ENCODE results near the gene TCP11.
A peak's percentile ranks its signal among the peaks of the same experiment; 100 is the strongest.

The TCP11 gene

DNA sequence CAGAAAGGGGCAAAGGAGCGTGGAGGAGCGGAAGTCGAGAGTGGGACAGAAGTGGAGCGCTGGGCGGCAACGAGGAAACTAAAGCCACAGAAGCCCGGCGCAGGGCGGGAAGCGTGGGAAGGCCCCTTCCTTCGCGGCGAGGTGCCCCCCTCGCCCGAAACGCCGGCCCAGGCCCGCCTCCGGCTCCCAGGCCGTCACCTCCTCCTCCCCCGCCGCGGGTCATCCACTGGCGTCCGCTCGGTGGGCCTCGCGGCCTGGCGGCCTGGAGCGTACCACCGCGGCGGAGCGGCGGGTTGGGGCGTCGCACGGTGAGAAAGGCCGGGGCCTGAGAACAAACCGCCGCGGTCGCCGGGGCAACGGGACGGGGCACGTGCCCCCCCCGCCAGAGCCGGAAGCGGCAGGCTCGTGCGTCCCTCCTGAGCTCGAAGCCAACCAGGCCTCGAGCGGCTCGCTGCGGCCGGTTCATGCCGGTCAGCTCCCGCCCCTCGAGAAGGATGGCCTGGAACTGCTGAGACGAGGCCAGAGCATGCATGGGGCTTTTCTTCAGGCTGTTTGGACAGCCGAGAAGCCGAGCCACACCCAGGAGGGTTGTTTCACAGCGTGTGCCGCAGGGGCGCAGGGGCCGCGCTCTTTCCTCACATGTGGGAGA is at the start of gene TCP11:
TSS of gene TCP11 (minus strand) at position 333 of the 649 bp plus-strand sequence. CDS start 469 bp downstream, outside the sequence.
- DNase-seq (ENCODE audit: low spot score) = no peak

DNA sequence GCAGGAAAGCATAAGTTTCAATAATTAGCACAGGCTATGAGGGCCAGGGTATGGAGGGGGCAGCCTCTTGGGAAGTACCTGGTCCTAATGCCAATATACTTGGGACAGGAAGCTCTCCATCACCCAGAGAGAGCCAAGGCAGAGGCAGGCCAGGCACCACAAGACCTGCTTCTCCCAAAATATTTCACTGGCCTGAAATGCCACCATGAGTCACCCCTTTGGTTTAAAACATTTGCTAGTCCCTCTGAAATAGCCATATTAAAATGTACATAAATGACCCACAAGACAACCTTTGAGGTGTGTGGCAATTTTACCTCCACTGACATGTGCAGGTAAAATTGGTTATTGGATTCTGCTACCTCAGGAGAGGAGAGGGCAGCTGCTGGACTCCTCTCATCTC is 49.2 kb upstream of the TCP11 start:
- DNase-seq (ENCODE audit: low spot score) = no peak

GRCh38 chr6:35188886-35189285 is 47.7 kb upstream of the TCP11 start:
- no peak for DNase-seq (ENCODE audit: low spot score)

GRCh38 chr6:35186571-35186970 is 45.4 kb upstream of the TCP11 start:
- no peak for DNase-seq (ENCODE audit: low spot score)

GRCh38 chr6:35185971-35186370 is 44.8 kb upstream of the TCP11 start:
- DNase-seq (ENCODE audit: low spot score) = no peak

- peak; percentile 73 for DNase-seq (ENCODE audit: low spot score)
Observed at GRCh38 chr6:35185302-35185681, 44.2 kb upstream of the TCP11 start.

DNA sequence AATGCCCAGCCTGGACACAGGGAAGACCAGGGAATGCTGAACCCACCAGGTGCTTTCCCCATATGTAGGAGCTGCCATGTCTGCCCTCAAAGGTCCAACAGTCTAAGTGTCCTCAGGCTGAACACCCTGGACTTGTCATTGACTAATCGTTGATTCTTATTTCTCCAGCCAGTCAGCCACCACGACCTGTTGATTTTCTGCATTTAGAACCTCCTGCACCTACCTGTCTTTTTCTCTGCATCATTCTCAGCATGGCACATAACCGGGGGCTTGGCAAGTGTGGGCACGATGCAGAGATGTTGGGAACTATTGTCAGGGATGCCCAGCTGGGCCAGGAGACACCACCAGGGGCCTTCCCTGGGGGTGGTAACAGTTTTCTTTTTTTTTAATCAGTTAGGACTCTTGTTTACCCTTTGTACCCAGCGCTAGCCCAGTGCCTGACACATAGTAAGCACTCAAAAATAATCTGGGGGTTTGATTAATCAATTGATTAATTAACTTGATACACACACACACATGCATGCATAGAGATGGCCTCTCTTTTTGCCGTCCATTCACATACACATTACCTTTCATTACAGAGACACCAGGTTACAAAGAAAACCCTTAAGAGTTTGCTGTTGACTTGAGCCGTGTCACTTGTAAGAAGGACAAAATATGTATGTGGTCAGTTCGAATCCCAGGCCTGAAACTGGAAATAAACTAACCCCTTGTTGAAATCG is 43.6 kb upstream of the TCP11 start:
- no peak for DNase-seq (ENCODE audit: low spot score)

DNA sequence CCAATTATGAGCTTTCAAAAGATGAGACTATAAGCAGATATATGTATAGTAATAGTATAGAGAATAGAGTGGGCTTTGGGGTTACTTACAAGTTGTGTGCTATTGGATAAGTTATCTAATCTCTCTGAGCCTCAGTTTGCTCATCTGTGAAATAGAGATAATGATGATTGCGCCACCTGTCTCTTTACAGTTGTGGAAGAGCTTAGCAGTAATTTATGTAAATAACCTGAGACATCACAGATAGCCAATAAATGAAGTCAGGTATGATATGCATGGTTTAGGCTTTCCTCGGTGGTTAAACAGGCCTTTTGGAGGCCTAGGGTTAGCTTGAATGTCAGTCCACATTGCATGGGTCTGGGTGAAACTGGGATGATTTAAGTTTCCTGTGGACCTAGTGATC is 42.8 kb upstream of the TCP11 start:
- DNase-seq (ENCODE audit: low spot score) = no peak

GRCh38 chr6:35183281-35183680 is 42.1 kb upstream of the TCP11 start:
- DNase-seq (ENCODE audit: low spot score) = no peak

DNA sequence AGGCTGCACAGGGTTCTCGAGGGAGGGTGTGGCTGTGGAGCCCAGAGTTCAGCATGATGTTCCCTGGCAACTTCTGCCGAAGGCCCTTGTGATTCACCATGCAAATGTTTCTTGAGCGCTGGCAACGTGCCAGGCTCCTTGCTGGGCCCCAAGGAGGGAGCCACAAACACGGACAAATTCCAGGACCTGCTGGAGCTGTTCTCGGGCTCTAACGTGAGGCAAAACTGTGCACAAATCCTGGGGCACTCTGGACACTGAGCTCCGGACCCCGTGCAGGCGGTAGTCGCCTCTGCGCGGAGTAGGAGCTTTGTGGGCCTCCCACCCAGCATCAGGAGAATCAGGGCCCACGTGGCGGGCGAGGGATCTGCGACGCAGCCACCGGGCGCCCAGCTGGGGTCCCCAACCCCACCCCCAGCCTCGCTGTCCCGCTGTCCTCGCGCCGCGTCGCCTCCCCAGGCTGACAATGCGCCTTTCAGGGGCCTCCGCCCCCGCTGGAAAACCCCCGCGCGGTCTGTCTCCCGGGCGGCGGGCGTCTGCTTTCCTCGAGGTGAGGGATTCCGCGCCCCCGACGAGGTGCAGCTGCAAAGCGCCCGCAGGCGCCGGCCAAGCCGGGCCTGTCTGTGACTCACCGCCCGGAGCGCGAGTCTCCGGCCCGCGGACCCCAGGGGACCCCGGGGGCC is 40.9 kb upstream of the TCP11 start:
- no peak for DNase-seq (ENCODE audit: low spot score)

GRCh38 chr6:35181308-35181932 is 40.3 kb upstream of the TCP11 start:
- DNase-seq (ENCODE audit: low spot score) = no peak

GRCh38 chr6:35179901-35180535 is 38.9 kb upstream of the TCP11 start:
- DNase-seq (ENCODE audit: low spot score) = no peak

DNA sequence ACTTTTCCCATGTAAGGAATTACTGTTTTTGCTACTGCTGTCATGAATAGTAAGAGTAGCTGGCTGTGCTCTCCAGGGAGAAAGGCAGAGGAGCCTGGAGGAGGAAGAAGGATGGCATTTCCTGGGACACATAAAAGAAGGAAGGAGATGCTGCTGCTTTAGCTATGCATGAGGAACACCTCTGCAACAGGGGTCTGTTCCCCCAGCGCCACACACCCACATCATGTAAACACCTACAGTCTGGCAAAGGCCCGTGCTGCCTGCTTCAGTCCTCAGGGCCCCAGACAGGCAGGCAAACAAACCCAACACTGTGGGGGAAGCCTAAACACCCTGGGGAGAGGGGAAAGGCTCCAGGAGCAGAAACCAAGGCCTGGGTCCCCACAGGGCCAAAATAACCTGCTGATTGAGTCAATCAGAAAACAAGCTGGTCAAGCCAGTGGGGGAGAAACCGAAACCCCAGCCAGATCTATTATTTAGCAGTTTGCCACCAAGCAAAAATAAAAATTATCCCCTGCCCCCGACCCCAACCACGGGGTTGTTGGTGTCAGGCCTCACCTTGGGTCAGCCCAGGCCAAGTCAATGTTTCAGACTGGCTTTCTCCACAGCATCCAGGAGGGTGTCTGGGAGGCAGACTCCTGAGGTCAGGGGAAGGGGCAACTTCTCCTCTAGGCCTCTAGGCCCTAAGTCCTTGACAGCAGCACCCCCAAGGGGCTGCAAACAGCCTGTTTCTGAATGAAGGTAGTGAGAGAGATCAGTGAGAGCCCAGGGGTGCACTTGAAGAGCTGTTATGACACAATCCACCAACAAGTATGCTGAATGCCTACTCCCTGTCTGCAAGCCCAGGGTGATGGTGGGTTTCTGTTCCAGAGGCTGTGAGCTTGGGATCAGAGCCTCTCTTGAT is 38.0 kb upstream of the TCP11 start:
- no peak for DNase-seq (ENCODE audit: low spot score)

DNA sequence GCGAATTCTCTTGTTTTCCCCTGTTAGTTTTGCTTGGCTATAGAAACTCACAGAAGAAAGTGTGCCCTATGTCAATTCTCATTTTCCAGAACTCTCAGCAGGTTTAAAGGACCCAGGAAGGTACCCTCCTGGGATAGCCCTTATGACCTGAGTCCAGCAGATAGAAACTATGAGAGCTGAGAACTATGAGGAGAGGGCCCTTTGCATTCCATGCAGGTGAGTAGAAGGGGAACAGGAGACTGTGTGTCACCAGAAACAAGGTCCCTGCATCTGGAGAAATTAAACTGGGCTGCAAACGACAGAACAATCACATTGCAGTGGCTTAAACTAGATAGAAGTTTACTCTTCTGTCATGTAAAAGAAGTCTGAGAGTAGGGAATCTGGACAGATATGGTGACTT is 36.9 kb upstream of the TCP11 start:
- no peak for DNase-seq (ENCODE audit: low spot score)

DNA sequence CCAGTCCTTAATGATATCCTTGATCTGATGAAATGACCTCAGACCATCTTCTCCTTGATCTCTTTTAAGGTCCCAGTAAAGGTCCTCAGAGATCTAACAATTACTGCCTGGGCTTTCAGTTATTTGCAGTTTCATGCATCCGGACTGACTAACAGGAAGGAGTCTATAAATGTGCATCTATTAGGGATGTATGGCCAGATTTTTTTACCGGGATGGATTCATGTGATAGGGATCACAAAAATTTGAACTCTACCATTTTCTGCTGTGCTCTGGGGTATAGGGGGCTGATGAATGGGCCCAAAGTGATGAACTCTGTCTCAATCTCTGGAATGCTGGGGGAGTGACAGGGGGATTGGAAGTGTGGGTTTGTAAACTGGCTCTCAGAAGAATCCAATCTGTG is 36.5 kb upstream of the TCP11 start:
- DNase-seq (ENCODE audit: low spot score) = no peak

GRCh38 chr6:35177157-35177556 is 36.0 kb upstream of the TCP11 start:
- DNase-seq (ENCODE audit: low spot score) = no peak

- DNase-seq (ENCODE audit: low spot score) = no peak
Observed at GRCh38 chr6:35176301-35177024, 35.3 kb upstream of the TCP11 start.

DNA sequence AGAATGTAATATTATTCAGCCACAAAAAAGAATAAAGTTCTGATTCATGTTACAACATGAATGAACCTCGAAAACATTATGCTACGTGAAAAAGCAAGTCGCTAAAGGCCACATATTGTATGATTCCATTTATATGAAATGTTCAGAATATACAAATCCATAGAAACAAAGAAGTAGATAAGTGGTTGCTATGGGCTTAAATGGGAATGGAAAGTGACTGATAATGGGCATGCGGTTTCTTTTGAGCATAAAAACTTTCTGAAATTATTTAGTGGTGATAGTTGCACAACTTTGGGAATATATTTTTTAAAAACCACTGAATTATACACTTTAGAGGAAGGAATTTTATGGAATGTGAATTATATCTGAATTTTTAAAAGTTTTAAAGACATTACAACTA is 33.4 kb upstream of the TCP11 start:
- DNase-seq (ENCODE audit: low spot score) = no peak

- DNase-seq (ENCODE audit: low spot score) = no peak
Observed at GRCh38 chr6:35174088-35174434, 32.9 kb upstream of the TCP11 start.

DNA sequence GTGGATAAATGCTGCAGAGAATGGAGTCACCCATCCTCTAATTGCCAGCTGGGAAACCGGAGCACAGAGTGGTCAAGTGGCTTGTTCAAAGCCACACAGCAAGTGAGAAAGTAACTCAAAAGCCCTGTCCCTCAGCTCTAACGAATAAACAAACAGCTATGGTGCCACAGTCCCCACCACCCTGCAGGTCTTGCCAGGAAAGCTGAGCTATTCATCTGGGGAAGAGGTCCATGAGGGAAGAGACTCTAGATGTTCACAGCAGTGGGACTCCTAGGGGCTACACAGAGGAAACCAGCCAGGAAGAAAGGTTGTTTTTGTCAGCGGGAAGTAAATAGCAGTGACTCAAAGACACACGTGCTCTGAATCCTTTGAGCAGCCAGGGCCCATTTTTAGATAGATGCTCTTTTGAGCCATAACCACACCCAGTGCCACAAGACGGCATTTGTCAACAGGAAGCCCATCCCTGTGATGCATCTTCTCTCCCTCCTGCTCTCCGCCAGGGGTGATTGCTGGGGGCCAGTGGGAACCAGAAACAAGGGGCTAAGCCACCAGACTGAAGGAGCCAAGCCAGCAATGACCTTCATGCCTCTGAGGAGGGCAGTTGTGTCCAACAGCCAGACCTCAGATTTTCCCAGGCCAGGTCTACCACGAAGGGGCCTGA is 32.4 kb upstream of the TCP11 start:
- DNase-seq (ENCODE audit: low spot score) = no peak
